ENCODE results near the gene DNAH17. TPM values are rescaled to one million over a fixed set of nuclear protein-coding genes. Genes with fewer than 3 reads are reported as not detected.

DNAH17 gene
- total RNA-seq, 1 experiment from 2014 or later: 0.76 TPM

DNA sequence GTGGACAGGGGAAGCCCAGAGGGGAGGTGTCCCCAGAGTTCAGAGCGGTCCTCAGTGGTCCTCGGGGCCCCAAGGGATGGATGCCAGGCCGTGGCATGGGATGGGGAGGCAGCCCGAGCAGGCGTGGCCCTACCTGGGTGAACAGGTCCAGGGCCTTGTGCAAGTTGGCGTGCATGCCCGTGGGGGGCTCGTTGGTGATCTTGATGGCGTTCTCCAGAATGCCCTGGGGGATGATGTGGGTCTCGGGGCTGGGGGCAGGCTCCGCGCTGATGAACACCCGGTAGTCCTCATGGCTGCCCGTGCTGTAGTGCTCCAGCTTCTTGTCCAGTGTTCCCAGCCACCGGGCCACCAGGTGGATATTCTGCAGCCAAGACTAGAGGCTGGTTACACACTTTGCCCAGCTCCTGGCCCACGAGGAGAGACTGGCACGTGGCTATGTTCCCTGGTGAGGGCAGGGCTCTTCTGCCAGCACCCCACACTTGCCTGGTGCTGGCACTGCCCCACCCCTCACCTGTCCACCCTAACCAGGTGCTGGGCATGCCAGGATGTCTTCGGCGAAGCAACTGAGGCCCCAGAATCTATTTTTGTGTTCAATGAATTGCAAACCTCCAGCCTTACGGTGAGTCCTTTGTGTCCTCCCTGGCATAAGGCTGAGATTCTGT, 139.6 kb downstream of the DNAH17 start:
- CTCF ChIA-PET: no interaction called here
- no TSS peak for BruUV-seq (replicated peaks)
- no peak overlapping the region for H3K4me3 ChIP-seq

DNA sequence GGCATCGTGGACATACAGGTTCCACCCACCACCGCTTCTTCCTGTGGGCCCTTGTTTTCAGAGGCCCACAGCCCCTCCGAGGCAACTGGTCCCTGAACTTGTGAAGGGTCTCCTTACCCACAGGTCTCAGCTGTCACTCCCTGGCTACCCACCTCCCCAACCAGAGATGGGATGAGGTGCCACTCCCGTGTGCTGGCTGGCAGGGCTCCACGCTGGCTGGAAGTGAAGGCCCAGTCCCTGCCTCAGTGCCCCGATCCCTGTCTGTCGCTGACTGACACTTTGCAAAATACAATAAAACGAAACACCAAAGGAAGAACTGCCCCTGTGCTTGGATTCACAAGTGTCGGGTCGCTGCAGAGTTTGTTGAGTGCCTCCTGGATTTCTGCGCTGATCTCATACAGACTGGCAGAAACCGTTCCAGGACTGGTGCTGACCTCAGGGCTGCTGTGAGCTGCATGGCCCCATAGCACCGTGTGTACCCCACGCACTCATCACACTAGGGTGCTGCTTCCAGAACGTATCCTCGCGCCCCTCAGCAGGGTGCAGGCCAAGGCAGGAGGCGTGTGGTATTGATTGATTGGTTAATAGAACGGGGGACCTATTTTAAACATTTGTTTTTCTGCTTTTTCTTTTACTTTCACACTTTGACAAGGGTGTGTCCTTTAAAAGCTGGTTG, 141.7 kb downstream of the DNAH17 start:
- POLR2A ChIA-PET (ENCODE audit: unreplicated experiment): no interaction called here
- Histone ChIP-seq H3K9me2 (ENCODE audit: insufficient read depth) (no peaks in the 10 kb centered on the region), H3K4me1 (replicated peaks; ENCODE audit: insufficient read depth) (no peaks in the 10 kb centered on the region), H3K4me3 (no peak overlapping the region), H3F3A (ENCODE audit: insufficient read depth, low read depth) (no peaks in the 10 kb centered on the region), H3K27me3 (ENCODE audit: insufficient read depth, low read depth) (no peaks in the 10 kb centered on the region), H3K4me2 (no peak overlapping the region), H2AFZ (no peak overlapping the region), H3K79me2 (ENCODE audit: low read depth) (no peaks in the 10 kb centered on the region), H3K27ac (no peak overlapping the region), H3K36me3 (ENCODE audit: low read depth) (no peaks in the 10 kb centered on the region), H3K9me3 (ENCODE audit: insufficient read depth, low read depth) (no peaks in the 10 kb centered on the region), H4K20me1 (ENCODE audit: insufficient read depth) (no peaks in the 10 kb centered on the region)
- TF ChIP-seq, protein P1, sequence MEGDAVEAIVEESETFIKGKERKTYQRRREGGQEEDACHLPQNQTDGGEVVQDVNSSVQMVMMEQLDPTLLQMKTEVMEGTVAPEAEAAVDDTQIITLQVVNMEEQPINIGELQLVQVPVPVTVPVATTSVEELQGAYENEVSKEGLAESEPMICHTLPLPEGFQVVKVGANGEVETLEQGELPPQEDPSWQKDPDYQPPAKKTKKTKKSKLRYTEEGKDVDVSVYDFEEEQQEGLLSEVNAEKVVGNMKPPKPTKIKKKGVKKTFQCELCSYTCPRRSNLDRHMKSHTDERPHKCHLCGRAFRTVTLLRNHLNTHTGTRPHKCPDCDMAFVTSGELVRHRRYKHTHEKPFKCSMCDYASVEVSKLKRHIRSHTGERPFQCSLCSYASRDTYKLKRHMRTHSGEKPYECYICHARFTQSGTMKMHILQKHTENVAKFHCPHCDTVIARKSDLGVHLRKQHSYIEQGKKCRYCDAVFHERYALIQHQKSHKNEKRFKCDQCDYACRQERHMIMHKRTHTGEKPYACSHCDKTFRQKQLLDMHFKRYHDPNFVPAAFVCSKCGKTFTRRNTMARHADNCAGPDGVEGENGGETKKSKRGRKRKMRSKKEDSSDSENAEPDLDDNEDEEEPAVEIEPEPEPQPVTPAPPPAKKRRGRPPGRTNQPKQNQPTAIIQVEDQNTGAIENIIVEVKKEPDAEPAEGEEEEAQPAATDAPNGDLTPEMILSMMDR (conservative IDR thresholded peaks at IDR 0.05): no peak
- no peak for TF ChIP-seq EZH2 (IDR thresholded peaks at IDR 0.05; ENCODE audit: low read depth)
- DNase-seq: no peak
- intact Hi-C loops (cut with micrococcal nuclease; ENCODE audit: unreplicated experiment): no loop called here
- CTCF ChIA-PET: no interaction called here
- BruUV-seq (replicated peaks): no TSS peak

More for the DNA sequence above, 139.6 kb downstream of the DNAH17 start:
- Histone ChIP-seq H2AFZ (no peak overlapping the region), H3K79me2 (ENCODE audit: low read depth) (no peaks in the 10 kb centered on the region), H3K36me3 (ENCODE audit: low read depth) (no peaks in the 10 kb centered on the region), H3K4me1 (replicated peaks; ENCODE audit: insufficient read depth) (no peaks in the 10 kb centered on the region), H3K4me2 (no peak overlapping the region), H4K20me1 (ENCODE audit: insufficient read depth) (no peaks in the 10 kb centered on the region), H3K9me3 (ENCODE audit: insufficient read depth, low read depth) (no peaks in the 10 kb centered on the region), H3F3A (ENCODE audit: insufficient read depth, low read depth) (no peaks in the 10 kb centered on the region), H3K27ac (no peak overlapping the region), H3K9me2 (ENCODE audit: insufficient read depth) (no peaks in the 10 kb centered on the region), H3K27me3 (ENCODE audit: insufficient read depth, low read depth) (no peaks in the 10 kb centered on the region)
- intact Hi-C loops (cut with micrococcal nuclease; ENCODE audit: unreplicated experiment): no loop called here
- POLR2A ChIA-PET (ENCODE audit: unreplicated experiment): no interaction called here
- DNase-seq: no peak
- no peak for TF ChIP-seq EZH2 (IDR thresholded peaks at IDR 0.05; ENCODE audit: low read depth)
- TF ChIP-seq, protein P1 (conservative IDR thresholded peaks at IDR 0.05): no peak

GRCh38 chr17:78434455-78435329, 142.5 kb downstream of the DNAH17 start:
- Histone ChIP-seq H3K4me1 (replicated peaks; ENCODE audit: insufficient read depth) (no peaks in the 10 kb centered on the region), H3K4me3 (no peak overlapping the region), H4K20me1 (ENCODE audit: insufficient read depth) (no peaks in the 10 kb centered on the region), H3K36me3 (ENCODE audit: low read depth) (no peaks in the 10 kb centered on the region), H3K4me2 (no peak overlapping the region), H3K27me3 (ENCODE audit: insufficient read depth, low read depth) (no peaks in the 10 kb centered on the region), H3K79me2 (ENCODE audit: low read depth) (no peaks in the 10 kb centered on the region), H2AFZ (no peak overlapping the region), H3K9me3 (ENCODE audit: insufficient read depth, low read depth) (no peaks in the 10 kb centered on the region), H3K9me2 (ENCODE audit: insufficient read depth) (no peaks in the 10 kb centered on the region), H3K27ac (no peak overlapping the region), H3F3A (ENCODE audit: insufficient read depth, low read depth) (no peaks in the 10 kb centered on the region)
- ChIA-PET POLR2A (ENCODE audit: unreplicated experiment) (no interaction called here), CTCF (interaction anchor here (0.6 kb wide), 1 partner anchor 146 kb away, joined by 3 read pairs; no protein-coding TSS in a partner anchor)
- DNase-seq: no peak
- intact Hi-C loops (cut with micrococcal nuclease; ENCODE audit: unreplicated experiment): no loop called here
- no peak for TF ChIP-seq EZH2 (IDR thresholded peaks at IDR 0.05; ENCODE audit: low read depth)
- TF ChIP-seq, protein P1 (conservative IDR thresholded peaks at IDR 0.05): no peak
- BruUV-seq (replicated peaks): no TSS peak
